Prostate gland (tissue), 2 donors: ENCODE results near the gene SFRP2. TPM values are rescaled to one million over a fixed set of nuclear protein-coding genes. Genes with fewer than 3 reads are reported as not detected.
A peak's percentile ranks its signal among the peaks of the same experiment; 100 is the strongest.

Experiments used
- DNase-seq: peaks from one replicate; pipeline ENCODE4 v3.0.0-alpha.2; 2019; ENCODE audit warnings: low spot score
- H3K27ac ChIP-seq, 2 donors: fragments of 200-600 bp; sonication (generic); 2 replicates each; pipeline ENCODE4 v1.5.1; 2017 to 2019
- H3K27me3 ChIP-seq: fragments of 200-600 bp; sonication (generic); replicated peaks from 2 replicates; pipeline ENCODE4 v1.5.1; 2019; ENCODE audit not compliant: insufficient read depth
- H3K36me3 ChIP-seq, 2 donors: fragments of 200-600 bp; sonication (generic); 1 replicate in 1 of 2; 2 replicates in 1 of 2; pipeline versions ENCODE4 v1.5.1 to v1.8.1; 2017 to 2019
- H3K4me1 ChIP-seq: fragments of 200-600 bp; sonication (generic); replicated peaks from 2 replicates; pipeline ENCODE4 v1.5.1; 2019
- H3K4me3 ChIP-seq, 2 donors: fragments of 200-600 bp; sonication (generic); 2 replicates each; pipeline ENCODE4 v1.5.1; 2017 to 2019
- H3K9me3 ChIP-seq: fragments of 200-600 bp; sonication (generic); 2 replicates; pipeline ENCODE4 v1.5.1; 2017
- CTCF ChIP-seq, 4 experiments: fragments of 200-600 bp in 2 of 4; fragments of 450-650 bp in 2 of 4; sonication (generic) in 2 of 4; IDR thresholded peaks; 1 replicate in 3 of 4; 2 replicates in 1 of 4; pipeline ENCODE4 v1.5.1; 2016 to 2019; ENCODE audit warnings: antibody characterized with exemption in 4 of 4, mild to moderate bottlenecking in 2 of 4, moderate library complexity in 2 of 4
- POLR2A ChIP-seq: fragments of 450-650 bp; IDR thresholded peaks from one replicate; pipeline ENCODE4 v1.6.1; 2016; ENCODE audit warnings: antibody characterized with exemption, mild to moderate bottlenecking
- POLR2AphosphoS5 ChIP-seq: sonication (generic); formaldehyde crosslinking; IDR thresholded peaks from one replicate; pipeline ENCODE4 v1.6.1; 2017; ENCODE audit warnings: antibody characterized with exemption
- WGBS: methylation state at CpG from one replicate; pipeline ENCODE4 v1.1.5; 2018; 5-methylcytosine and 5-hydroxymethylcytosine counted together
- intact Hi-C: fragments of 100-400 bp; cut with DNase I; formaldehyde crosslinking; loops from one replicate; pipeline ENCODE4 v1.14.2; 2022
- total RNA-seq, 2 donors: library from RNA; depleted of rRNA; stranded (reverse); fragments of >200 nt; gene quantifications; one replicate each; pipeline ENCODE4 v1.1.0, GENCODE V29; 2016

The SFRP2 gene
- total RNA-seq, 2 donors from 2014 or later, result 3.7 to 6.1 TPM

- H3K9me3 ChIP-seq, result no peaks in the 10 kb centered on the region
- TF ChIP-seq POLR2AphosphoS5, result no peak
- TF ChIP-seq CTCF (IDR thresholded peaks at IDR 0.05), result no peak
- TF ChIP-seq POLR2A, result no peak
- WGBS, result 80% methylated on average over 1 of the region's 1 CpG
- H3K27ac ChIP-seq, result no peak overlapping the region
- intact Hi-C loops, result no loop called here
- H3K4me3 ChIP-seq, result no peak overlapping the region
- H3K4me1 ChIP-seq, result no peaks in the 10 kb centered on the region
- no peaks in the 10 kb centered on the region for H3K27me3 ChIP-seq
- no peak for DNase-seq
- H3K36me3 ChIP-seq, result no peaks in the 10 kb centered on the region
These were observed 31.5 kb downstream of the SFRP2 start for GRCh38 chr4:153757407-153757806.

- no peaks in the 10 kb centered on the region for H3K36me3 ChIP-seq
- no peak overlapping the region for H3K4me3 ChIP-seq
- intact Hi-C loops, result no loop called here
- H3K9me3 ChIP-seq, result no peaks in the 10 kb centered on the region
- TF ChIP-seq CTCF (IDR thresholded peaks at IDR 0.05) (no peak), POLR2A (no peak), POLR2AphosphoS5 (no peak)
- H3K27me3 ChIP-seq, result no peaks in the 10 kb centered on the region
- H3K4me1 ChIP-seq, result no peaks in the 10 kb centered on the region
- WGBS, result 88% methylated on average over 2 of the region's 2 CpGs
- H3K27ac ChIP-seq, result no peak overlapping the region
- DNase-seq, result no peak
These were observed 33.7 kb downstream of the SFRP2 start for GRCh38 chr4:153755186-153755585.

- intact Hi-C loops, result no loop called here
- no peak overlapping the region for H3K27ac ChIP-seq
- H3K27me3 ChIP-seq, result no peaks in the 10 kb centered on the region
- WGBS, result 51% methylated on average over 5 of the region's 5 CpGs
- DNase-seq, result peak; percentile 36
- H3K36me3 ChIP-seq, result no peaks in the 10 kb centered on the region
- no peaks in the 10 kb centered on the region for H3K4me1 ChIP-seq
- no peaks in the 10 kb centered on the region for H3K9me3 ChIP-seq
- H3K4me3 ChIP-seq, result no peak overlapping the region
- TF ChIP-seq POLR2A, result no peak
- peak in 3 of 4 experiments; percentile 36 to 61 (median 47) for TF ChIP-seq CTCF (IDR thresholded peaks at IDR 0.05)
These were observed 38.6 kb downstream of the SFRP2 start for GRCh38 chr4:153750197-153750817.

- intact Hi-C loops, result no loop called here
- H3K36me3 ChIP-seq, result no peaks in the 10 kb centered on the region
- DNase-seq, result peak; percentile 31
- H3K4me3 ChIP-seq, result no peak overlapping the region
- no peaks in the 10 kb centered on the region for H3K9me3 ChIP-seq
- no peaks in the 10 kb centered on the region for H3K27me3 ChIP-seq
- H3K27ac ChIP-seq, result peak overlapping the region in 1 of 2 donors; percentile 12
- no peaks in the 10 kb centered on the region for H3K4me1 ChIP-seq
- no peak for TF ChIP-seq POLR2A
- peak; percentile 11 for TF ChIP-seq POLR2AphosphoS5
- WGBS, result 25% methylated on average over 6 of the region's 6 CpGs
These were observed 40.5 kb downstream of the SFRP2 start for GRCh38 chr4:153748378-153748777.

GRCh38 chr4:153747406-153747955, 41.4 kb downstream of the SFRP2 start:
- H3K4me3 ChIP-seq, result no peak overlapping the region
- no peak for DNase-seq
- H3K9me3 ChIP-seq, result no peaks in the 10 kb centered on the region
- TF ChIP-seq POLR2AphosphoS5 (no peak), CTCF (IDR thresholded peaks at IDR 0.05) (no peak), POLR2A (no peak)
- no peaks in the 10 kb centered on the region for H3K4me1 ChIP-seq
- H3K27me3 ChIP-seq, result no peaks in the 10 kb centered on the region
- WGBS, result 85% methylated on average over 4 of the region's 4 CpGs
- no peaks in the 10 kb centered on the region for H3K36me3 ChIP-seq
- H3K27ac ChIP-seq, result no peak overlapping the region
- intact Hi-C loops, result no loop called here
